NCI-H526 treated with DMSO at 0.1 percent for 48 hours (cell line): ENCODE results near the gene HES6.

Experiments used
- DNase-seq: peaks from one replicate; lab custom pipeline; 2025; lab: John Stamatoyannopoulos, UW

HES6 gene

DNA sequence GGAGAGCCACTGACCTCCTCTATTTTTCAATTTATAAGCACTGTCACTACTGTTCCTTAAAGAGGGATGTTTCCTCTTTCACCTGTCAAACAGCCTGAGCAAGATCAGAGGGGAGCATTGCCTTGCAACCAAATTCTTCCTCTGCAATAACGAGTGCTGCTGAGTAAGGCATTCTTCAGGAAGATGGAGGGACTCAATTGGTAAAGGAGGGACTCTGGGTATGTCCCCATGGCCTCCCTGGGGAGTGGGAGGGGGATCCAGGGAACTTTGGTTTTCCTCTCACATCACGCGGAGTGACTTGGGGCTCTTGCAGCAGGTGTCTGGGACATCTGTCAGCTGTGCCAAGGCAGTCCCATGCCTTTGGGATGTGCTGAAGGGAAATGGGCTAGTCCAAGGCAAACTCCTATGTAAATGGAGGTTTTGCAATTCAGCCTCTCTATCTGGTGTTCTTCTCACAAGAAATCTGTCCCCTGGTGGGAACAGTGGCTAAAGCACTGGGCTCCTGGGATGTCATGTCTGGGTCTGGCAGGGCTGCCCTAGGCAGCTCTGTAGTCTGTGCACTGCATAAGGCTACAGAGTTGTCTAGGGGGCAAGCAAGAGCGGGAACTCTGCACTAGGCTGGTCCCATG lies 14.4 kb upstream of the HES6 start:
- no peak for DNase-seq

DNA sequence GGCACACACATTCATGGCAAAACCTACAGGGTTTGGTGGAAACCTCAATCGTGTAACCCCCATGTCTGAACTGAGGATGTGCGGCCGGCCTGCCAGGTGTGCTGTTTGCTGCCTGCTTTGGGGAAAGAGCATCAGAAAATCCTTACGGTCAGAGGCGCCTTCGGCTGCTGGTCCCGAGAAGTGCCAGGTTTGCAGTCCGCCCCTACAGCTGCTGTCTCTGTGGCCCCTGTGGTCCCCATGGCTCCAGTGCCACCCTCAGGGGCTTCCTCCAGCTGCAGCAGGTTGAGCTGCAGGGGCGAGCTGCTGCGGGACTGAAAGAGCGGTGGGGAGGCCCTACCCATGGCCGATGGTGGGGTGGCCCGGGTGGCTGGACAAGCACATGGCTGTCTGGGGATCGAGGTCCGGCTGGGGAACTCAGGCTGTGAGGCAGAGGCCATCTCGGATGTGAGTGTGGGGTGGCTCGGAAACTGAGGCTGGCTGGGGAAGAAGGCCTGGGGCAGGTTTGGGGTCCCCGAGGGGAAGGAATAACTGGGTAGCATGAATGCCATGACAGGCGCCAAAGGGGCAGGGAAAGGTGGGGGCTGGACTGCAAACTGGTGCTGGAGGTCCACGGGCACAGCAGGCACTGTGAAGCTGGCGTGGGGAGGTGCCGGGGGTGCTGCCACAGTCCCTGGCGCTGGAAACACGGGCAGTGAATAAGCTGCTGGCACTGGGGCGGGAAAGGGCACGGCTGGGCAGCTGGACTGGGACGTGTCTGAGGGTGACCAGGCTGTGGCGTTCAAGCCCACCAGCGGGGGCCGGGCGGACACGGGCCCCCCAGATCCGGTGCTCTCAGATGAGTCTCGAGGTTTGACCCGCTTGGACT lies 13.2 kb upstream of the HES6 start:
- no peak for DNase-seq

DNA sequence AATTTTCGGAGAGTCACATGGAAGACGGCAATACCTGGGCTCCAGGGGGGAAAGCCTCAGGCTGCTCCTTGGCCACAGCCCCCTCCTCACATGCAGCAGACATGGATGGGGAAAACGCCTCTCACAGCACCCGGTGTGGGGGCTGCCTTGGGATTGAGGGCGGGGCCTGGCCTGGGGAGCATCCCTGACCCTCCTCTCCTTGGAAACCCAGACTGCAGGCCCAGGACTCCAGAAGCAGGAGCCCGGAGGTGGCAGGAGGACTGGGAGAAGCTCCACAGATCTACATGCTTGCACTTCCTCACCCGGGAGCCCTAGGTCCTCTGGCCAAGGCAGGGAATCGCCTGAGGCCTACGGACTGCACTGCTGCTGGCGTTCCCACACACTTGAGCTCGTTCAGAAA lies 12.1 kb upstream of the HES6 start:
- no peak for DNase-seq

DNA sequence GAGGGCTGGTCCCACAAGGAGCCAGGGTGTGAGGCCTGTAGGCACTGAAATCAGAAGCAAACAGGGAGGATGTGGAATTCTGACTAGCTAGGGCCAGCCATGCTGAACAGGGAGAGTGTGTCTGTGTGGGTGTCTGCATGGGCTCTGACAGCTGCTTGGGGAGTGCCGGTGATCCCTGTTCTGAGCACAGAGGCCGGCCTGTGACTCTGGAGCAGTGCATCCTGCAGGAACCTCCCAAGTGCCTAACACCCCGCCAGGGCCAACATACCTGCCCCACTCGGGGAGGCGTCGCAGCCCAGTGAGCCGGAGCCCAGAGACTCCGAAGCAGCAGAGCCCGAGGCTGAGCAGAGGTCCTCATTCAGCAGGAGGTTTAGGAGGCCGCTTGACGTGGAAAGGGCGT lies 11.5 kb upstream of the HES6 start:
- DNase-seq: no peak

DNA sequence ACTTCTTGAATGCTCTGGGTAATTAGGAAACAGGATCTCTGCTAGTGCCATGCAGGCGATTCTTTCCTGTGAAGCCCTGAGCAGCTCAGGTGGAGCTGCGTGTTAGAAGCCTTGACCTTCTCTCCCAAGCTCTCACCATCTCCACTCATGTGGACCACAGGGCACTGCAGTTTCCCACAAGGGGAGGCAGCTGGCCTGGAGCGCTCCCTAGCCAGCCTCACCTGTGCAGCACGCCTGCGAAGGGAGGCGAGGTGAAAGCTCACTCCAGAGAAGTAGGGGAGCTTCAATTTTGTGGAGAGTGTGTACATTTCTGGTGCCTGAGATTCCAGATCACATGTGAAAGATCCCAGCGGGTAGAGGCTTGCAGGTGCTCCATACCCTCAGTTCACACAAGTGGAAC lies 11.1 kb upstream of the HES6 start:
- DNase-seq: no peak

DNA sequence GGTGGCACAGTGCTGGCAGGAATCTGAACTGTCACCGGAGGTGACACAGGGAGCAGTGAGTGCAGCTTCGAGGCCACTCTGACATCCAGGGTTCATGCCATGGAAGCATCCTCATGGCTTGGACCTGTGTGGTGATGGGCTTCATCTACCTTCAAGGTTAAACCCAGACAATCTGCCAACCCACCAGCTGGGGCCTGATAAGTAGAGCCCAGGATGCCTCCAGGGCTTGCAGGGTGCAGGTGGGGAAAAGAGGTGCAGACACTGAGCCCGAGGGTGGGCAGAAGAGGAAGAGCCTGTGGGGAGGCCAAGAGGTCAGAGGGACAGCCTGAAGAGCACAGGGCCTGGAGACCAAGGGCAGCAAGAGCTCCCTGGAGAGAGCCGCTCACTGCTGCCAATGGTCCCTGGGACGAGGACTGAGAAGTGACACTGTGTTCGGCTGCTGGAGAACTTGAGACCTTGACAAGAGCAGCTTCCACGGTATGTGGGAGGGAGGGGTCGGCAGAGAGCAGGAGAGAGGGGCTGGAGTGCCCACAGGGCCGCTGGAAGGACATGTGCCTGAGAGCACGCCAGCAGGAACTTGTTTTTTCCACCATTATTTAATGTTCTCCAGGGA lies 8.1 kb upstream of the HES6 start:
- DNase-seq: no peak

DNA sequence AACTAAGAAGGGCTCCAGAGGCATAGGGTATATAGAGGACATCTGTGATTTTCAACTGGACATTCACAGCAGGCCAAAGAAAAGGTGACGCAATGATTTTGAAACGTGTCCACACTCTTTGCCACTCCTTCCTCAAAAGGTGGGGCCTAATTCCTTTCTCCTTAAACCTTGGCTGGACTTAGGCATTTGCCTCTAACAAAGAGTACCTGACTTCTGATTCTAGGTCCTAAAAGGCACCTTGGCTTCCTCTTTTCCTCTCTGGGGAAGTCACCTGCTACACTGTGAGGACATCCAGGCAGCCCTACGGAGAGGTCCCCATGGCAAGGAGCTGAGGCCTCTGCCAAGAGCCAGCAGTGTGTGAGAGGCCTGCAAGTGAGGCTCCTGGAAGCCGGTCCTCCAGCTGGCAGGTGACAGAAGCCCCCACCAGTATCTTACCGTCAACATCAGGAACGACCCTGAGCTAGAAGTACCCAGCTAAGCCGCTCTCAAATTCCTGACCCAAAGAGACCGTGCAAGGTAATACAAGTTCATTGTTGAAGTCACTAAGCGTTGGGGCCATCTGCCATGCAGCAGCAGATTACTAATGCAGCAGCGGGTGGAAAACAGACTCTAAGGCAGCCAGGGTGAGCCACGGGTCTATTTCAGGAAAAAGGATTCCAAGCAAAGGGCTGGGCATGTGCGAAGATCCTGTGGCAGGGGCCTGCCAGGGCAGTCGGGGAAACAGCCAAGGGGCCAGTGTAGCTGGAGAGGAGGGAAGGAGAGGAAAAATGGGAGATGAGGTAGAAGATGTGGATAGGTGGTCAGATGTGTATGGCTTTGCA lies 7.4 kb upstream of the HES6 start:
- DNase-seq: no peak

DNA sequence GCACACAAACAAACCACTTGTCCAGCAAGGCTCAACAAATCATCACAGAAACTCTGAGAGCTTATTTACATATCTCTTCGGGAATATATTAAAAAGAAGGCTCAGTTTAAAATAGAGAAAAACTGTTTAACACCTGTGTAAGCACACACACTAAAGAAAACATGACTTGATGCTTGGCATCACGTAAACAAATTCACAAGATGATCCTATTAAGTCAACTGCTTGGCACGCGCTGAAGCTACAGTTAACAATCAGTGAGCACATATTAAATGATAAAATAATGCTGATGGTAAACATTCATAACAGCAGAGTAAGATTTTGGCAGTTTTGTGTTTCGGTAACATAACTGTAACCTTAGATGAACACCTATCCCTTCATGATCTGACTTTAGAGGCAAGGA lies 4.3 kb upstream of the HES6 start:
- DNase-seq: peak; percentile 39

DNA sequence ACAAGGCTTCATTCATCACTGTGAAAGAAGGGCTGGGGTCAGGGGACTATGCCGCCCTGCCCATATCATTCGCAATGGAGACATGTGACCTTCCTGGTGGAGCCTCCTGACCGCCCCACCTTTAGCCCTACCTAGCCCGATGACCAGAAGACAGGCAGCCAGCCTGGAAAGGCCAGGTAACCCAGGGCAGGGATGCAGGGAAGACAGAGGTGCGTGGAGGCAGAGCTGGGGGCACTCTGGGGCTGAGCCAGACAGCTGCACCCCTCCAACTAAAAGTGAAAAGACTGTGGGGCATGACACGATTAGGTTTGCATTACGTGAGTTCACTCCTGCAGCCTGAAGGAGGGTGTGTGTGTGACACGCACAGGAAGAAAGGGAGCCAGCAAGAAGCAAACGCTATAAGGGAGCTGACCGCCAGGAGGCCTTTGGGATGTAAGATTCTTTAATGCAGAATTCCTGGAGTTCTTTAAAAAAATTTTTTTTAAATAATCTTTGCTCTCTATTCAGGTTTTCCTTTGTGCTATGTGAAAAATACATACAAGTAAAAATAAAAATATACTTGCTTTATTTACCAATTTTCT lies 3.7 kb upstream of the HES6 start:
- no peak for DNase-seq

DNA sequence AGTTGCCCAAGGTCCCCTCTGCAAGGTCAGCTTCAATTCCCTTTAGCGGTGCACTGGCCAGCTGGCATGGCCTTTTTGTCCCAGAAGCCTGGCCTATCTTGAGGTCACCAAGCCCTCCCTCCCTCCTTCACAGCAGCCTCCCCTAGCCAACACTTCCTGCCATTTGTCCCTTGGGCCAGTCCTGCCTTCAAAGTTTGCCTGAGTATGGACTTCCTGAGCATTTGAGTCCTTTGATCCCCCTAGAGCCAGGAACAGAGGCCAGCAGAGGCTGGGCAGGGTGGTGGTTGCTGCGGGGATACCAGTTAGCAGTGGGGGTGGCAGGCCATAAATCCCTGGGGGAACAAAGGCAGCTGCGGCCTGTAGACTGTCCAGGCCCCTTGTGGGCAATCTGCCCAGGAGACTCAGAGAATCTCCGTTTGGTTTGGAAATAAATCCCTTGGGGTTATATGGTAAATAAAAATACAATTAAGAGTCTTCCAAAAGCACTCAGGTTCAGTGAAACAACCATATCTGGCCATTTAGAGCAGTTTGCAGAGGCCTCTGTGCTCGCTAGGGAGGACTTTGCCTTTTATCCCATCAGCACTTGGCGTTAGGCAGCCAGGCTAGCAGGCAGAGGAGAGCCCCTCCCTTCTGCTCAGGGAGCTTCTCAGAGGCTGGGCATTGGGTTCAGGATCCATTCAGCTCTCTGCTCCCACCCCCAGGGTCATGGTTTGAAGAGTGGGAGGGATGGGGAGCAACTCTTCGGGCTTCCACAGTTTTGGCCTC lies 3.1 kb upstream of the HES6 start:
- DNase-seq: peak; percentile 45

DNA sequence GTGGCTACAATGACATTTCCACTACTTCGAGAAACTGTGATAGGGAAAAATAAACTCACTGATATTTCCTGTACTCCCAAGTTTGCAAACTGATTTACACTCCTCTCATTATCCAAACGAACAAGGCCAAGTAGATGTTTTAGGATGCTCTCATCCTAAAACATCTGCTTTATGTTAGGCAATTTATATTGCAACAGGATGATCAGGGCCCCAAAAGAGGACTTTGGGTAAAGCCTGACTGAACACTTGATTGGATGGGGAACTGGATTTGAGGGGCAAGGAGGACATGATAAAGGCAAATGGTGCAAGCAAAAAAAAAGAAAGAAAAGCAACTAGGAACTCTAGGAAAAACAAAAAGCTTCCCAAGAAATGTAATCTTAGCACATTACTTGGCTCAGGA lies 2.1 kb upstream of the HES6 start:
- no peak for DNase-seq

DNA sequence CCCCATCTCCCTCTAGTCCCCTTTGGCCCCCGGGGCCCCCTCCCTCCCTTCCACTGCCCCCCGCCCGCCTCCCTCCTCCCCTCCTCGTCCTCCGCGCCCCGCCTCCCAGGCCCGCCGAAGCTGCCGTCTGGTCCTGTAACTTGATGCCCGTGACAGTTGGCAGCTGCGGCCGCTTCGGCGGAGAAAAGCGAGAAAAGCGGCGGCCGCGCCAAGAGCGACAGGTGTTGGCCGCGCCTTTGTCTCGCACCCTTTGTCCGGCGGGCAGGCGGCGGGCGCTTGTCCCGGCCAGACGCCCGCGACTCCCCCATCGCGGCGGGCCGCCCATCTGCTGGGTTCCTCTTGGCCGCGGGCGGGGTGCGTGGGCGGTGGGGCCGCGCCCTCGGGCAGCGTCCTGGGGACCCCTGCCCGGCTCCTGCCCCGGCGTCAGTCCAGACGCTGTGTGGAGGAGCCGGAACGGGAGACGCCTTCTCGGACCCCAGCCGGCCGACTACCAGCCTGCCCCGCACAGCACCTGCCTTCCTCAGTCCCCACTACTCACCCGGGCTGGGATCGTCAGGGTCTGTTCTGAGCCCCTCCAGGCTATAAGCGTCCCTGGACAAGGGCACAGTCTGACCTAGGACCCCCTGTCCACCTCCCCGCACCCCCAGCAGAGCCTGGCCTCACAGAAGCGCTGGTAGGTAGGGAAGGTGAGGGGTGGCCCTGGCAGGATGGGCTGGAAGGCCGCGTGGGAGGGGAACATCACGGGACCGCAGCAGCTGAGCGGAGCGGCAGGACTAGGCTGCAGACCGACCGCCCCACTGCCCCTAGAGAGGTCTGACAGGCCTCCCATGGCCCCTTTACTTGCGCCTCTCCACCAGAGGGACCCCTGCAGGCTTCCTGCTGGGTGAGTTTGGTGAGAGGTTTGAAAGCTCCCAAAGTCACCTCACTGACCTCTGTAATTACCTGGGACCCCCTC lies 1.2 kb upstream of the HES6 start:
- DNase-seq: peak; percentile 94

DNA sequence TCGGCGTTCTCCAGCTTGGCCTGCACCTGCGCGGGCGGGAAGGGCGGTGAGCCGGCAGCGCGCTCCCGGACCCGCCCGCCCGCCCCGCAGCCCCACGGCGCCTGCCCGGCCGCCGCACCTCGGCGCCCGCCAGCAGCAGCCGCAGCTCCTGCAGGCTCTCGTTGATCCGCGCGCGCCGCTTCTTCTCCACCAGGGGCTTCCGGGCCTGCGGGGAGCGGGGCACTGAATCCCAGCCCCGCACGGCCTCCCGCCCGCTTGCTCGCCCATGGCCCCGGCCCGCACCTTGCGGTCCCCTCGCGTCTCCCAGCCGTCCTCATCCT lies 335 bp downstream of the HES6 start:
- no peak for DNase-seq

DNA sequence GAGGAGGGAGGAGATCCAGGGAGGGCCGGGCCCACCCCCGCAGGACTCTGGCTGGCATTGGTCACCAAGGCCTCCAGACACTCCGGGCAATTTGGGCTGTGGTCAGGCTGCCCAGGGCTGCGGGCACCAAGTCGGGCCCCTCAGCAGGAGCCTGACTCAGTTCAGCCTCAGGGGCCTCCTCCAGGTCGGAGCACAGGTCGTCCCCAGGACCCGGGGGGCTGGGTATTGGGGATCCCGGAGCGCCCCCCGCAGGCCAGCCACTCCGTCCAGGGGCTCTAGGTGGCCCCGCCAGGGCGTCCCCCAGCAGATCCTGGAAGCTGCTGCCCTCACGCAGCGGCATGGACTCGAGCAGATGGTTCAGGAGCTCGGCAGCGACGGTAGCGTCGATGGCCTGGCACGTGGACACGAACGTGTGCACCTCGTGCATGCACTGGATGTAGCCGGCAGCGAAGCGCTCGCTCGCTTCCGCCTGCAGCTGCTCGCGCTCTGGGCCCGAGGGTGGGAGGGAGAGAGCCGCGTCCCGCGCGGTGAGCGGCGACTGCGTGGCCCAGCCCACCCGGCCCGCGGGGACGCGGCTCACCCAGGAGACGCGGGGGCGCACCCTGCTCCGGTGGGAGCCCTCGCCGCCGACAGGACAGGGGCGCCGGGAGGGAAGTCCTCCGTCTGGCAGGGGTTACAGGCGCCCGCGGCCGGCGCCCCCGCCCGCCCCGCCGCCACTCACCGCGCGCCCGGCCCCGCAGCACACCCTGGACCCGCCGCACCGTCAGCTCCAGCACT lies 884 bp downstream of the HES6 start:
- DNase-seq: peak; percentile 7

DNA sequence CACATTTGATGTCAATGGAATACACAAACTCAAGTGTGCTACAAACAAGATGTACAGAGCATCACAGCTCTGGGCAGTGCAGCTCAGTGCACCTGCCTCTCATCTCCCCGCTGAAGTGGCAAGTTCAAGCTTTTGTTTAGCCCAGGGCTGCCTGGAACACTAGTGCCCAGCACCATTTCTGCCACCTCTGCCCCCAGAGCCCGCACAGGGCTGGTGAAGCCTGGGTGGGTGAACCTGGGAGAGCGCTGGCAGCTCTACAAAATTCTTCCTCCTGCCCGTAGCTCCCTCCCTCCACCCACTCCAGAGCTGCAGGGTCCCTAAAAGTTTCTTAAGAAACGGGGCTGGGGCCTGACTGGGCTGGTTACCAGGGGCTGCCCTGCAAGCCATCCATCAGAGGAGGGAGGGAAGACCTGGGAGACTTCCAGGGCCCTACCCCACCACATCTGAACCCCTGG lies 1.5 kb downstream of the HES6 start:
- no peak for DNase-seq

DNA sequence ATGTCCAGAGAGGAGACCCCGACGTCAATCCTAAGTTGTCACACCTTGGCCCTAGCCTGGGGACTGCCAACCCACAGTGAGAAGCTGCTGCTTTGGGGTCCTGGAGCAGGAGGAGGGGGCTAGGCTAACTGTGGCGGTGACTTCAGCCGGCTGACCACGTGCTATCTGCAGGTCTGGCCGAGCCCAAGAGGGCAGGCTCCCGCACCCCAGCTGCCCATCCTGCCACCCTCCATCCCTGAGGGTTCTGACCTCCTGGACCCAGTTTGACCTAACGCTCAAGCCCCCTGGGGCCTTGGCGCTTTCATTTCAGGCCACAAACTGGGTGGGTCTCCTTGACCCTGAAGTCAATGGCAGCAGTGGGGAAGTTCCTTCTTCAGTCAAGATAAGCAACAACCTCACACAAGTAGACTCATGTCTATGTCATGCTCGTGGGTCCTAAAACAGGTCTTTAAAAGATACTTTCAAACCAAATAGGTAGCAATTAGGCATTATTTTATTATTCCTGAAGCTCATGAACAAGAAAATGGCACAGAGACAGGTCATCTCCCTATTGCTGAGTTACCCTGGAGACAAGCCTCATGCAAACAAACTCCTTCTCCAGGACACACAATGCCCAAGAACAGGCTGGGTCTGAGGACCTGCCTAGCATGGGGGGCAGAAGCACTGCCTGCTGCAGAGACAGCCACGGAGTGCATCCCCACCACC lies 2.3 kb downstream of the HES6 start:
- no peak for DNase-seq

DNA sequence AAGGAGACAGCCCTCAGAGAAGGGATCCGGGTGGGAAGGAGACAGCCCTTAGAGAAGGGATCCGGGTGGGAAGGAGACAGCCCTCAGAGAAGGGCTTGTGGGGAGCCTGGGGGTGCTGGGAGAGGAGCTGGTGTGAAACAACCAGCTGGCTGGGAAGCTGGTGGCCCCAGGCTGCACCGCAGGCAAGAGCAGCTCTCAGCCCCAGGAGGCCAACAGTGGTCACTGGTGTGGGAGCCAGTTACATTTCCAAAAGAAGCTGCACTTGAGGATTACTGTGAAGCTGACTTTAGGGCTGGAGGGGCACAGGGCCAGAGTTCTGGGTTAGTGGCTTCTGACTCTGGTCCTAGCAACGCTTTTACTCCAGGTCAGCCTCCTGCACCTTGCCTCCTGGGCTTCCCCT lies 3.3 kb downstream of the HES6 start:
- DNase-seq: no peak

DNA sequence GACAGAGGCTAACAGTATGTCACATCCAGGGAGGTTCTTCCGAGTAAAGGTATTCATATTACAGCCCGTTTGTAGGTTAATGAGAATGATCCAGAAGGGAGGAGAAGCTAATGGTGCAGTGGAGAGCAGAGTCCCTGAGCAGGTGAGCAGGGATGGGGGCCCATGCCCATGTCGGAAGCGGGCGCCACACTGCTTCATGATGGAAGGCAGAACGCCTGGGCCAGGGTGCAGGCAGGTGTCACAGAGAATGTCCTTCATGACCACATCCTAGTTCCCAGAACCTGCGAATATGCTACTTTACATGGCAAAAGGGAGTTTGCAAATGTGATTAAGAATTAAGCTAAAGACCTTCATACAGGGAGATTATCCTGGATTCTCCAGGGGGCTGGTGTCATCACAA lies 4.0 kb downstream of the HES6 start:
- DNase-seq: no peak

DNA sequence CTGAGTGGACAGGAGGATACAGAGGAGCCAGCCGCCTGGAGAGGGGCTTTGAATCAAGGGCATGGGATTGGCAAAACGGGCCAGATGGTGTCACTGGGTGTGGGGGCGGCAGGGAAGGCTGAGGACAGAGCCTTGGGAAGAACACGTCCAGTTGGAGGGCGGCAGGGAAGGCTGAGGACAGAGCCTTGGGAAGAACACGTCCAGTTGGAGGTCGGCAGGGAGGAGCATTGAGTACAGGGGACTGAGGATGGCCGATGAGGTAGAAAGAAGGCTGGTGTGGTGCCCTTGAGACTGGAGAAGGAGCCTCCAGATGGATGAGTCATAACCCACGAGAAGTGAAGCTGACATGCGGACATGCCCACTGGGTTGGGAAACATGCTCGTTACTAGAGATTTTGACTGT lies 4.5 kb downstream of the HES6 start:
- no peak for DNase-seq
